Endothelial cell of umbilical vein (primary cell): ENCODE results near the gene COL17A1. TPM values are rescaled to one million over a fixed set of nuclear protein-coding genes. Genes with fewer than 3 reads are reported as not detected.

Experiments
- BruUV-seq: library from RNA; stranded (reverse); fragments of 400-500 nt; replicated peaks from 2 replicates; lab custom pipeline; 2021; lab: Mats Ljungman, UMichigan
- CTCF ChIA-PET: fragments of 300-600, 350-600 bp; sonication (Branson Sonifier 250); formaldehyde crosslinking; loops from one replicate; lab custom pipeline; 2021; ENCODE audit warnings: antibody characterized with exemption, inconsistent platforms; lab: Charles Lee
- POLR2A ChIA-PET: fragments of 300-600, 350-600 bp; sonication (Branson Sonifier 250); formaldehyde crosslinking; loops from one replicate; lab custom pipeline; 2021; ENCODE audit warnings: antibody characterized with exemption, inconsistent platforms; lab: Charles Lee
- DNase-seq: peaks from one replicate; pipeline ENCODE4 v3.0.0-alpha.2; 2011; ENCODE audit warnings: low read depth, low spot score
- FAIRE-seq: peaks from 2 replicates; lab custom pipeline; 2011; peaks lifted over from hg19 to GRCh38; lab: Jason Lieb, UNC
- H2AFZ ChIP-seq: 2 replicates; pipeline ENCODE4 v1.6.0; 2012; ENCODE audit warnings: low read depth, low read length, control low read depth, inconsistent platforms
- H3K27ac ChIP-seq: 2 replicates; pipeline ENCODE4 v1.5.1; 2011; ENCODE audit warnings: low read depth, mild to moderate bottlenecking, control low read depth, low read length, moderate library complexity; ENCODE audit not compliant: insufficient read depth
- H3K27me3 ChIP-seq, 2 experiments: 2 replicates each; pipeline versions ENCODE4 v1.6.0 to v1.6.1; 2011; ENCODE audit warnings: low read length in 2 of 2, mixed read lengths in 1 of 2; ENCODE audit not compliant: control insufficient read depth in 2 of 2, insufficient read depth in 2 of 2
- H3K36me3 ChIP-seq, 2 experiments: 2 replicates in 1 of 2; 3 replicates in 1 of 2; pipeline ENCODE4 v1.5.1; 2011; ENCODE audit warnings: low read length in 2 of 2, mild to moderate bottlenecking in 1 of 2, moderate library complexity in 1 of 2; ENCODE audit not compliant: control insufficient read depth in 2 of 2, insufficient read depth in 2 of 2; ENCODE audit errors: extremely low read depth in 1 of 2
- H3K4me1 ChIP-seq: 3 replicates; pipeline ENCODE4 v1.5.1; 2011; ENCODE audit warnings: mild to moderate bottlenecking, low read length; ENCODE audit not compliant: control insufficient read depth, insufficient read depth; ENCODE audit errors: extremely low read depth
- H3K4me2 ChIP-seq: 2 replicates; pipeline ENCODE4 v1.6.1; 2011; ENCODE audit warnings: low read length, control low read depth, mixed read lengths; ENCODE audit not compliant: insufficient read depth
- H3K4me3 ChIP-seq, 3 experiments: fragments of 200-600 bp in 1 of 3; sonication (generic), shearing (Covaris generic) in 1 of 3; replicated peaks in 1 of 3; 2 replicates each; pipeline ENCODE4 v1.5.1; 2011 to 2016; ENCODE audit warnings: control low read depth in 3 of 3, low read length in 3 of 3, mild to moderate bottlenecking in 2 of 3, inconsistent platforms in 1 of 3, low read depth in 1 of 3, moderate library complexity in 1 of 3; ENCODE audit not compliant: insufficient read depth in 1 of 3
- H3K79me2 ChIP-seq: 2 replicates; pipeline ENCODE4 v1.6.0; 2012; ENCODE audit warnings: low read length, inconsistent platforms; ENCODE audit not compliant: control insufficient read depth, insufficient read depth
- H3K9ac ChIP-seq: replicated peaks from 2 replicates; pipeline ENCODE3; 2011; ENCODE audit warnings: low read length, control low read depth; ENCODE audit not compliant: insufficient read depth; ENCODE audit errors: extremely low read depth
- H3K9me1 ChIP-seq: replicated peaks from 3 replicates; pipeline ENCODE4 v1.6.0; 2011; ENCODE audit warnings: mild to moderate bottlenecking, low read length; ENCODE audit not compliant: control insufficient read depth, insufficient read depth; ENCODE audit errors: extremely low read depth
- H3K9me3 ChIP-seq: replicated peaks from 2 replicates; pipeline ENCODE4 v1.5.1; 2012; ENCODE audit warnings: low read length, inconsistent platforms; ENCODE audit not compliant: control insufficient read depth, insufficient read depth
- H4K20me1 ChIP-seq: replicated peaks from 2 replicates; pipeline ENCODE3; 2011; ENCODE audit warnings: mild to moderate bottlenecking, low read length; ENCODE audit not compliant: control insufficient read depth, insufficient read depth; ENCODE audit errors: extremely low read depth
- CTCF ChIP-seq, 2 donors: IDR thresholded peaks; 1 replicate in 1 of 2; 2 replicates in 1 of 2; pipeline ENCODE4 v1.5.1; 2011; ENCODE audit warnings: low read length in 2 of 2, mild to moderate bottlenecking in 2 of 2, moderate library complexity in 2 of 2, control low read depth in 1 of 2, inconsistent platforms in 1 of 2, low read depth in 1 of 2; ENCODE audit not compliant: insufficient read depth in 1 of 2; ENCODE audit errors: extremely low read depth in 1 of 2
- EZH2 ChIP-seq: IDR thresholded peaks from 2 replicates; pipeline ENCODE4 v1.6.1; 2012; ENCODE audit warnings: borderline replicate concordance, low read depth, mild to moderate bottlenecking, moderate library complexity, low read length, inconsistent platforms; ENCODE audit not compliant: severe bottlenecking
- GATA2 ChIP-seq: IDR thresholded peaks from 2 replicates; pipeline ENCODE4 v1.7.0; 2011; ENCODE audit warnings: low read depth, mild to moderate bottlenecking, moderate library complexity, mixed read lengths, low read length; ENCODE audit not compliant: insufficient read length, insufficient read depth
- JUN ChIP-seq: IDR thresholded peaks from 2 replicates; pipeline ENCODE4 v1.6.1; 2011; ENCODE audit warnings: borderline replicate concordance, low read depth; ENCODE audit not compliant: insufficient read length, insufficient read depth
- POLR2A ChIP-seq: IDR thresholded peaks from 2 replicates; pipeline ENCODE4 v1.6.1; 2012; ENCODE audit warnings: low read depth, mild to moderate bottlenecking, control low read depth, low read length
- dilution Hi-C: fragments of 300-500 bp; cut with MboI; formaldehyde crosslinking; loops from one replicate; pipeline ENCODE4 v1.15.0; 2019; ENCODE audit warnings: low sequenced_read_pairs; ENCODE audit not compliant: extremely low pct_ligation_motif_present
- intact Hi-C: fragments of 100-400 bp; cut with micrococcal nuclease; formaldehyde crosslinking; loops from one replicate; pipeline ENCODE4 v1.10.0; 2022
- polyA plus RNA-seq, 4 experiments: library from polyadenylated mRNA; depleted of rRNA in 3 of 4; stranded (reverse) in 3 of 4; unstranded in 1 of 4; fragments of >200 nt; gene quantifications; 2 replicates each; pipeline versions ENCODE4 v1.2.1 to v1.2.3, GENCODE V29; 2011 to 2012; ENCODE audit warnings: missing spikeins in 1 of 4
- total RNA-seq: library from RNA; stranded (reverse); gene quantifications from 2 replicates; pipeline ENCODE4 v1.2.3, GENCODE V29; 2021

Gene COL17A1
- total and polyA plus RNA-seq, 2 donors (not counting 3 experiments of a cell fraction or from before 2014, with no cell fraction given) = 0.57 to 1.3 TPM

DNA sequence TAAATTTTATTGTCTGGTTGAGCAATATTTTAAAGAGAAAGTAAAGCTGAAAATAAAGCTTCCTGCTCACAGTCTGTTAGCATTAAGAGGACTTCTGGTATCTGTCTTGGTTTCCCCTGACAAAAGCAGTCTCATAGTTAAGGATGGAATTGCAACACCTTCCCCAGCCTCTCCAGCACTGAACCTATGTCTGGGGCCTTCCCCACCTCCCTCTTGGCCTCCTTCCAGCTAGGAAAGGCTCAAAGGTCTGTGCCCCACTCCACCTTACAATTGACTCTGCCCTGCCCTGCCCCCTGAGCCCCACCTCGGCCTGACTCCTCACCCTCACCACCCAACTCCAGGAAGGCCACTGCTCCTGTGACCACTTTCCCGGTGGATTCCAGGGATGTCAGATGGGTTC, 33.2 kb downstream of the COL17A1 start:
- Histone ChIP-seq H3K27me3 (no peaks in the 10 kb centered on the region), H2AFZ (no peak overlapping the region), H3K79me2 (no peaks in the 10 kb centered on the region), H3K36me3 (no peaks in the 10 kb centered on the region), H4K20me1 (no peaks in the 10 kb centered on the region), H3K4me2 (no peak overlapping the region), H3K9me3 (no peaks in the 10 kb centered on the region), H3K4me1 (peaks cover 51% of the 10 kb centered on the region), H3K9ac (no peak overlapping the region), H3K4me3 (no peak overlapping the region), H3K9me1 (no peaks in the 10 kb centered on the region), H3K27ac (no peak overlapping the region)
- TF ChIP-seq GATA2 = no peak
- no peak for TF ChIP-seq EZH2
- no peak for TF ChIP-seq CTCF (IDR thresholded peaks at IDR 0.05; ENCODE audit: extremely low read depth in 1 of 2, insufficient read depth in 1 of 2, low read depth in 1 of 2, low read length in 2 of 2)
- no peak for TF ChIP-seq POLR2A
- TF ChIP-seq JUN = no peak
- DNase-seq = no peak
- intact Hi-C loops = no loop called here
- FAIRE-seq = no peak
- ChIA-PET POLR2A (no interaction called here), CTCF (interaction anchor here (1.6 kb wide), 1 partner anchor 69 kb away, joined by 7 read pairs; the partner anchor contains the start of gene SFR1)
- no TSS peak for BruUV-seq
- dilution Hi-C loops = no loop called here
